IPS DF 19.7 (cell line): ENCODE measurements around the gene DHX38.

Experiments used
- DNase-seq: peaks from one replicate; pipeline ENCODE4 v3.0.0-alpha.2; 2013; ENCODE audit warnings: low read depth, low spot score

The DHX38 gene

DNA sequence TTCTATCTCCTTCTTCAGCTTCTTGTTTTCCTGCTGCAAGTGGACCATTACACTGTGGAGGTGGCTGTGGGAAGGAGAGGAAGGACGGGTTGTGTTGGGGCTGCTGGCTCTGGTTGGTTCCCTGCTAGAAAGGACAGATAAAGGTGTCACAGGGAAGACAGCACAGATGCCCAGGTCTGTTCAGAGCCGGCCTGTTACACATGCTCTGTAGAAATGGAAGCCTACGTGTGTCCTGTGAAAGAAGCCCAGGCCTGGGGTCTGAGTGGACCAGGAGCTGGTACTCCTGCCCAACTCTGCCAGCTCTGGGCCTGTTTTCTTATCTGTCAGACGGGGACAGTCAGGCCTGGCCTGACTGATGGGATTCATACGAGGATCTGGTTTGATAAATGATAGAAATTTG is 26.4 kb downstream of the DHX38 start:
- DNase-seq, result no peak

- DNase-seq, result no peak
Measured at GRCh38 chr16:72122308-72122707, 28.7 kb downstream of the DHX38 start.

DNA sequence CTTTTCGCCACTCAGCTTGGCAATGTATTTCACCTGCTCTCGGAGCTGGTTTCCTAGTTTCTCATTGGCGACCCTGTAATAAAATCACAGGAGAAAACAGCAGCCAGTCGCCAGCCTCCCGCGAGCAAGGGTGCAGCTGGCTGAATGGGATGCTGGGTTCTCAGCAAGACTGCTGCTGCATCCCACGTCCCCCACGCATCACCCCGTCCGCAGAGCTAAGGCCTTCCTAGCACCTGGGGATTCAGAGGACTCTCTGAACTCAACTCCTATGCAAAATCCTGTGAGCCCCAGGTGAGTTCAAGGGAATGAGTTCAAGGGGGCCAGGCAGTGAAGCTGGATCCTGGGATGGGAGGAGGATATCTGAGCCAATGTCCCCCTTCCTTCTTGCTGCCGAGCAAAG is 29.3 kb downstream of the DHX38 start:
- DNase-seq, result no peak

- no peak for DNase-seq
Measured at GRCh38 chr16:72123426-72123825, 29.8 kb downstream of the DHX38 start.

- no peak for DNase-seq
Measured at GRCh38 chr16:72124148-72124547, 30.5 kb downstream of the DHX38 start.

DNA sequence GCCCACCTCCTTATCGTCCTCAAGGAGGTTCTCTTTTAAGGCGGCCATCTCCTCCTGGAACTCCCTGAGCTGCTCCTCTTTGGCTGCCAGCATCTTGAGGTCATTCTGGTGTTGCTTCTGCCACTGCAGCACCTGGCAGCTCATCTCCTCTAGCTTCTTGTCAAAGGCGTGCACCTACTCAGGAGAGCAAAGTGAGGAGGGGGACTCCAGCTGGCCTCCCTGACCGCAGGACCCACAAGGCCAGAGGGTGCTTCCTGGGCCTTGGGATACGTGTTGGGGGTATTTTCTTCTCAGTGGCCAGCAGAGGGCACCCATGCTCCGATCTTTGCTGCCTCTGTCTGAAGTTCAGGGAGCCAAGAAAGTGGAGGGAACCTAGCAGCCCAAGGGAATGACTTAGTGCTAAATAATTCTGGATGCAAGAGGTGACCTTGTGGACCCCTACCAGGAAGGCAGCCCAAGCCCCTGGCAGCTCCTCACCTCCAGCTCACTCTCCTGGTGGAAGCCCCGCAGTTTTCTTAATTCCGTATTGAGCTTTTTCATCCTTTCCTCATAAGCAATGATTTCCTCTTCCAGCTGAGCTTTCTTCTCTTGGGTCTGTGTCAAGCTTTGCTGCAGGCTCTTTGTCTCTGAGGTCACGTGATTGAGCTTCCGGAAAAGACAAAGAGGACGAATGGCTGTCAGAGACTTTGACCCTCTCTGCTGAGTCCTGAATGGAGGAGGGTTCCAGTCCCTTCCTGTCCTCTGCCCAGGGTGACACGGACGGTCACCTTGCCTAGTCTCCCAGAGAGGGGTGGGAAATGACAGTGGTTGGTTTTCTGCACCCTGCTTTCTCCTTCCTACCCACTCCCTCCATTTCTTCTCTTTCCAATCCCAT is 31.4 kb downstream of the DHX38 start:
- peak; percentile 78 for DNase-seq

GRCh38 chr16:72125635-72126428 is 32.2 kb downstream of the DHX38 start:
- no peak for DNase-seq

DNA sequence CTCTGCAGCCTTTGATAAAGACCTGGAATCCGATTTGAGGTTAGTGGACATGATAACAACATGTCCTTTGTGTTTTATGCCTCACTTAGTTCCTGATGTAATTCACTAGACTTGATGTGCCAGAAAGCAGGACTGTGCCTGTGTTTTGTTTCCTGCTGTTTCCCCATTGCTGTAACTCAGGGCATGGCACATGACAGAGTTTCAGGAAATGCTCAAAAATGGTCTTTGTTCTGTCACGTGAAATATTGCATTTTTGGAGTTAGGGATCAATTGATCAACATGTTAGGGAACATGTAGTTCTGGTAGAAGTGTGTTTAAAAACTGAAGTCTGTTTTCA is 32.8 kb downstream of the DHX38 start:
- DNase-seq, result no peak

DNA sequence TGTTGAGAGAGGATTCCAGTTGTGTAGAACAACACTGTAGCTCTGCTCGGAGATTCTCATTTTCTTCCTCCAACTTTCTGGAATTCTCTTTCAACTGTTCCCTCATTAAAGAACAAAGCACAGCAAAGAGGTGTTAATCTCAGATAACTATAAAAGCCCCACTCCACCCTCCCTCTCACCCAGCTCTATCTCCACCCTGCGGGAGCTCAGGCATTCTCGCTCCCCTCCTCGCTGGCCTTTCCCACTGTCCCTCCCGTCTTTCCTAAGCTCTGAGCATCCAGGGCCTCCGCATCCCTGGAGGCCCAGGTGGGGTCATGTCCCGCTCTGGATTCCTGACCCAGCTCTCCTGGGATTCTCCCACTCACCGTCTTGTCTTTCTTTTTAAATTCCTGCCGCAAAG is 35.1 kb downstream of the DHX38 start:
- DNase-seq, result no peak

- DNase-seq, result no peak
Measured at GRCh38 chr16:72129976-72130656, 36.5 kb downstream of the DHX38 start.

- no peak for DNase-seq
Measured at GRCh38 chr16:72131036-72131435, 37.4 kb downstream of the DHX38 start.

DNA sequence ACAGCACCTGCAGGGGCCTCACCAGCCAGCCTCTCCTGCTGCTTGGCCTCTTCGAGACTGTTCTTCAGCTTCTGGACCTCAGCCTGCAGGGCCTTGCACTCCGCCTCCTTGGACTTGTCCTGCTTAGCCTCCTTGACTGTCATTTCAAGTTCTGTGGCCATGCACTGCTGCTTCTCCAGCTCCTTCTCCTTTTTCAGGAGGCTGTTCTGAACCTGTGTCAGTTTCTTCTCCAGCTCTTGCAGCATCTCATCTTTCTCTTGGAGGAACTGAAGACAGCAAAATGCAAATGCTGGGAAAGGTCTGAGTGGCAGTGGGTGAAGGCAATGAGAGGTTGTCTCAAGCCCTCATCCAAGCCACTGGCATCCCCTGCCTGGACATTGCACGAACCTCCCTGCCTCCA is 39.1 kb downstream of the DHX38 start:
- DNase-seq, result no peak

DNA sequence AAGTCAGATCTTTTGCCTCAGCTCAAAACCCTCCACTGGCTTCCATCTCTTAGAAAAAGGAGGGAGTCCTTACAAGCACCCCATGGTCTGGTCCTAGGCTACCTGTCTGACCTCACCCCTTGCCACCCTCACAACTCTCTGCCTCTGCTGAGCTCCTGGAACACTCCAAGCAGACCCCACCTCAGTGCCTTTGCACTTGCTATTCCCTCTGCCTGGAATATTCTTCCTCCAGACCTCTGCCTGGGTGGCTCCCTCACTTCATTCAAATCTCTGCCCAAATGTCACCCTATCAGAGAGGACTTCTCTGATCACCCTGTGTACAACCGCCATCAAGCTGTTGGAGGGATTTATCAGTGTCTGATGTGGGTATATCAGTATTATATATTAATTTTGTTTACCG is 40.9 kb downstream of the DHX38 start:
- no peak for DNase-seq

- no peak for DNase-seq
Measured at GRCh38 chr16:72137380-72138063, 43.9 kb downstream of the DHX38 start.

DNA sequence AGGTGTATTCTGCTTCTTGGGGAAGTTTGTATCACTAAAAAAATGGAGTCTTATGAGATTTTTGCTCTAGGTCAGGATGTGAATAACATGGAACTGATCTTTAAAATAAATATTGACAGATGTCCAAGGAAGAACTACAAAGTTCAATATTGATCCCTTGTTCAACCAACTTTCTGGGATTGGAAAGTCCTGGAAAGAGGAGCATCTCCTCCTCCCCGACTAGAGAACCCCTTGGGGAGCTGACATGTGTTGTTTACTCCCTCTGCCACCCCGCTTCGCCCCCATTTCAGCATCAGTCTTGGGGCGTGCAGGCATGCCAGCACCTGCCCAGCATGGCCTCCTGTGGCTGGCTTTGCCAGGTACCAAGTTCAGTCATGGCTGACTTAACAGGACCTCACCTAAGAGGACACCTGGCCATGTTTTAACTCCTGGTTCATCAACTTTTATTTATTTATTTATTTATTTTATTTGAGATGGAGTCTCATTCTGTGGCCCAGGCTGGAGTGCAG is 44.5 kb downstream of the DHX38 start:
- DNase-seq, result no peak

- no peak for DNase-seq
Measured at GRCh38 chr16:72139908-72140307, 46.3 kb downstream of the DHX38 start.

- no peak for DNase-seq
Measured at GRCh38 chr16:72142476-72142875, 48.8 kb downstream of the DHX38 start.

GRCh38 chr16:72149676-72150464 is 56.2 kb downstream of the DHX38 start:
- peak; percentile 9 for DNase-seq

DNA sequence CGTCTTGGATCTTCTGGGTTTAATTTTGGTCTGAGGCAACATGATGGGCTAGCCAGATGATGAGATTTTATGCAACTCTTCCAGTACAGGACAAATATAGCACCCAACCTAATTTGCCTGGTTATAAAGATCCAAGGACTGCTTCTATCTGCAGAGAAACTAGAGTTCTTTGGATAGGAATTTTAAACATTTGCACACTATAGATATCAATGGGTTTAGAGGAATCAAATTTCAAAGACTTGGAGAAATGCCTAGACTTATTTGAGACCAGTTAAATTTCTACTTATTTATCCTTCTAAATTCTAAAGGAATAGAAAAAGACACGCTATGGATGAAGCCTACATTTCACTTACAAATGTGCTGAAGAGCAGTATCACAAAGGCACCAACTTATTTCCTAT is 65.7 kb downstream of the DHX38 start:
- no peak for DNase-seq

DNA sequence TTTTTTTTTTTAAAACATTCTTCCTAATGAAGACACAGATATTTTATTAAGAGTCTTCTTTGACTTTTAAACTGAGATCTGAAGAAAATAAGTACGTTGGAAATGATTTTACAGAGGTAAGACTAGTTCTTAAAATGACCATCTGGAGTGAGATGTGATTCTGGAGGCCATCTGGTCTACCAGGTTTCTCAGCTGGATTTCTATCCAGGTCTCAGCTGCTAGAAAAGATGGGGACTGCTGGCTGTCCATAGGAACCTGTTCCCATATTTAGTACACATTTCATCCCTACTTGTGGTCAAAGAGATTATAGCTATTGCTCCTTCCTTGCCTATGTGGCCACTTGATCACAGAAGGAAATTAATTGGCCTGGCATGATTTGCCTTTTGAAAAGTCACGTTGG is 66.2 kb downstream of the DHX38 start:
- DNase-seq, result no peak
